ENCODE results near the gene SPDYE4. TPM values are rescaled to one million over a fixed set of nuclear protein-coding genes. Genes with fewer than 3 reads are reported as not detected.

SPDYE4 gene
- total RNA-seq, 6 experiments from 2014 or later: not detected

DNA sequence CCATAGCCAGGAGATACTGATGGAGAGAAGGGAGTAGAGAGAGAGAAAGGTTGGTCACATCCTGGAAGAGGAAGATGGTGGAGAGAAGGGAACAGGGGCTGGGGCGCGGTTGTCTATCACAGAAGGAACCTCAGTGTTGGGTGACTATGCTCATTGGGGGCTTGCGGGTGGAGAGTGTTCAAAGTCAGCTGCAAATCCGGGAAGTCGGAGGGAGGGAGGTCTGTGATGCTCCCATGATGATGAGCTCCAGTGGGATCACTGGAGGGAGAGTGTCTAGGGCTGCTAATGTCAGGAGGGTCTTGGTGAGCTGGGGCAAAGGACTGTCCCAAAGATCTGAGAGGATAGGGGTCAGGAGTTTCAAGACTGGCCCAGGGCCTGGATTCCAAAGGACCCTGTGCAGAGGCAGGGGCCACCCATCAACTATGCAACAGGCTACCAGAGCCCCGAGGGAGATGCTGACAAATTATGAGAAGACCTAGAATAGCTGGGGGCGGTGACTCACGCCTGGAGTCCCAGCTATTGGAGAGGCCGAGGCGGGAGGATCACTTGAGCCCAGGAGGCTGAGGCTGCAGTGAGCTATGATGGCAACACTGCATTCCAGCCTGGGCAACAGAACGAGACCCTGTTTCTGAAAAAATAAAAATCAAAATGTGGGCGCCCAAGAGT is 2.6 kb downstream of the SPDYE4 start:
- no peak for TF ChIP-seq POLR2A (IDR thresholded peaks at IDR 0.05)
- TF ChIP-seq, protein P1, sequence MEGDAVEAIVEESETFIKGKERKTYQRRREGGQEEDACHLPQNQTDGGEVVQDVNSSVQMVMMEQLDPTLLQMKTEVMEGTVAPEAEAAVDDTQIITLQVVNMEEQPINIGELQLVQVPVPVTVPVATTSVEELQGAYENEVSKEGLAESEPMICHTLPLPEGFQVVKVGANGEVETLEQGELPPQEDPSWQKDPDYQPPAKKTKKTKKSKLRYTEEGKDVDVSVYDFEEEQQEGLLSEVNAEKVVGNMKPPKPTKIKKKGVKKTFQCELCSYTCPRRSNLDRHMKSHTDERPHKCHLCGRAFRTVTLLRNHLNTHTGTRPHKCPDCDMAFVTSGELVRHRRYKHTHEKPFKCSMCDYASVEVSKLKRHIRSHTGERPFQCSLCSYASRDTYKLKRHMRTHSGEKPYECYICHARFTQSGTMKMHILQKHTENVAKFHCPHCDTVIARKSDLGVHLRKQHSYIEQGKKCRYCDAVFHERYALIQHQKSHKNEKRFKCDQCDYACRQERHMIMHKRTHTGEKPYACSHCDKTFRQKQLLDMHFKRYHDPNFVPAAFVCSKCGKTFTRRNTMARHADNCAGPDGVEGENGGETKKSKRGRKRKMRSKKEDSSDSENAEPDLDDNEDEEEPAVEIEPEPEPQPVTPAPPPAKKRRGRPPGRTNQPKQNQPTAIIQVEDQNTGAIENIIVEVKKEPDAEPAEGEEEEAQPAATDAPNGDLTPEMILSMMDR (IDR thresholded peaks at IDR 0.05): no peak
- DNase-seq (no peak), ATAC-seq (no peak)
- H3K27ac ChIP-seq: no peak overlapping the region
- H3K4me1 ChIP-seq: no peaks in the 10 kb centered on the region
- H3K27me3 ChIP-seq: no peaks in the 10 kb centered on the region
- H3K9me3 ChIP-seq: no peaks in the 10 kb centered on the region
- H3K36me3 ChIP-seq: no peaks in the 10 kb centered on the region
- no peak overlapping the region for H3K4me3 ChIP-seq
- 87% methylated on average over 9 of the region's 12 CpGs for WGBS (ENCODE audit: insufficient coverage, low coverage, low lambda C conversion rate, missing lambda C conversion rate)
- intact Hi-C loops (cut with DNase I): loop anchor here in 1 of 2 donors (10.0 kb wide), 1 partner anchor 361 kb away; the partner anchor contains the start of gene RNF222

DNA sequence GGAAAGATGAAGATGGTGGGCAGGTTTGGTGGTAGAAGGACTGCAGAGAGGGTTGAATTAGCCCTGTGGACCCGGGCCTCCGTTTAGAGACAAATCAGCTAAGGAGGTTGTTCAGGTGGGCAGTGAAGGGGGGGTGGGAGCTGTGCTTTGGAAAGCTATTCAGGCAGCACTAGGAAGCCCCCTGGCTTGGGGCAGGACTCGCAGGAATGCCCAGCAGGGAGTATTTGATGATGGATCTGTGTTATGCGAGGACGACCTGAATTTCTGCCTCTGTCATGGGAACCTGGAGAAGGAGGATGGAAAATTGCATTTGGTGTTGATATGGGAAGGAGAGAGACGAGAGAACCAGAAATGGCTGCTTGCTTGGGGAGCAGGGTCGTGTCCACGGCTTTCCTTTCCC is 3.5 kb downstream of the SPDYE4 start:
- Histone ChIP-seq H3K4me3 (no peak overlapping the region), H3K36me3 (no peaks in the 10 kb centered on the region), H3K27me3 (no peaks in the 10 kb centered on the region), H3K9me3 (no peaks in the 10 kb centered on the region), H3K27ac (no peak overlapping the region), H3K4me1 (no peaks in the 10 kb centered on the region)
- TF ChIP-seq, protein P1 (IDR thresholded peaks at IDR 0.05): no peak
- TF ChIP-seq POLR2A (IDR thresholded peaks at IDR 0.05): no peak
- 64% methylated on average over 7 of the region's 8 CpGs for WGBS (ENCODE audit: insufficient coverage, low coverage, low lambda C conversion rate, missing lambda C conversion rate)
- intact Hi-C loops (cut with DNase I): loop anchor here in 1 of 2 donors (10.0 kb wide), 1 partner anchor 360 kb away; the partner anchor contains the start of gene RNF222
- DNase-seq (no peak), ATAC-seq (no peak)

DNA sequence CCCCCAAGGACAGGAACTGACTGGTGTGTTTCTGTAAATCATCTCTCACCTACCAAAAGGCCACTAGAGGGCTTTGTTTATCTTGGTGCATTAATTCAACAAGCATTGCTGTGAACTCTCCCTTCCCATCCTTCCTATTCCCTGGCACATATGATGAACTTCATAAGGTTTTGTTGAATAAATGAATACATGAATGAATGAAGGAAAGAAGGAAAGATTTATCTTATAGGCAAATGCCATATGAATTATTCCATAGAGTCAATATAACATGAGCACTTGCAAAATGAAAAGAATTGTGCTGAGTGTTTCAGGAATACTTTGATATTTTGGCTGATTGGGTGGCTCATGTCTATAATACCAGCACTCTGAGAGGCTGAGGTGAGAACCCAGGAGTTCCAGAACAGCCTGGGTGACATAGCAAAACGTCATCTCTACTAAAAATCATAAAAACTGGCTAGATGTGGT is 4.3 kb downstream of the SPDYE4 start:
- Histone ChIP-seq H3K36me3 (no peaks in the 10 kb centered on the region), H3K9me3 (no peaks in the 10 kb centered on the region), H3K4me1 (no peaks in the 10 kb centered on the region), H3K27me3 (no peaks in the 10 kb centered on the region), H3K4me3 (no peak overlapping the region), H3K27ac (no peak overlapping the region)
- TF ChIP-seq POLR2A (IDR thresholded peaks at IDR 0.05): no peak
- TF ChIP-seq, protein P1 (IDR thresholded peaks at IDR 0.05): peak; percentile 42 to 58 (median 46)
- intact Hi-C loops (cut with DNase I): loop anchor here in 1 of 2 donors (10.0 kb wide), 1 partner anchor 359 kb away; the partner anchor contains the start of gene RNF222
- DNase-seq (no peak), ATAC-seq (peak; percentile 54 to 69 (median 64))
- 18% methylated on average over 1 of the region's 1 CpG for WGBS (ENCODE audit: insufficient coverage, low coverage, low lambda C conversion rate, missing lambda C conversion rate)

DNA sequence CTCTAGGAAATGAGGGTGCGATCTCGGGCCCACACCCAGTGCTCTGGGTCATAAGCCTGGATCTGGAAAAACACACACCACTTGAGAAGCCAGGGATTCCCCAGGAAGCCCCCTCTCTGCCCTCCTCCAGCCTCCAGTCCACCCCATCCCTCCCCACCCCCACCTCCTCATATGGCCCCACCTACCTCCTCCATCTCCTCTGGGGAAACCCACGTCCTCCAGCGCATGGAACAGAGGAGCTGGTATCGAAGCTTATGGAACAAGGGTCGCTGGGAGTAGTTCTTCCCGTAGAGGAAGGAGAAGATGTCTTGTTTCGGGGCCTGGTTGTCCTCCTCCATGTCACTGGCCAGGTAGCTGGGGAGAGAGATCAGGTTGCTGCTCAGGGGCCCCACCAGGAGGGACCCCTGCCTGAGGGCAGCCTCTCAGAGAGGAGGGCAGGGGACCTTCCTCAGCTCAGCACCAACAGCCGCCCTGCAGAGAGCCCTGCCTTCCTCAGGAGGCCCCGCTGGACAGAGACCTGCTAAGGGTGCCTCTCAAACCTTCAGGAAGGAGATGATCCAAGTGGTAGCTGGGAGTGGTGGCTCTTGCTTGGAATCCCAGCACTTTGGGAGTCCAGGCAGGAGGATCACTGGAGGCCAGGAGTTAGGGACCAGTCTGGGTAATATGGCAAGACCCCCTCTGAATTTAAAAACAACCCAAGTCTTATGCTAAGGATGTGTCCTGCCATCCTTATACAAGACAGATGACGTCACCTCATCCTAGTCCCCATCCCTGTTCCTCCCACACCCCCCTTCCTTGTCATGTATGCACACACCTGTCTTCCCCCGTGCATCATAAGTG is 5.0 kb downstream of the SPDYE4 start:
- Histone ChIP-seq H3K27me3 (no peaks in the 10 kb centered on the region), H3K4me1 (no peaks in the 10 kb centered on the region), H3K4me3 (no peak overlapping the region), H3K9me3 (no peaks in the 10 kb centered on the region), H3K36me3 (no peaks in the 10 kb centered on the region), H3K27ac (no peak overlapping the region)
- intact Hi-C loops (cut with DNase I): loop anchor here in 1 of 2 donors (10.0 kb wide), 1 partner anchor 359 kb away; the partner anchor contains the start of gene RNF222
- DNase-seq (no peak), ATAC-seq (peak in 1 of 4 donors; percentile 41)
- TF ChIP-seq POLR2A (IDR thresholded peaks at IDR 0.05): no peak
- TF ChIP-seq, protein P1 (IDR thresholded peaks at IDR 0.05): no peak
- WGBS (ENCODE audit: insufficient coverage, low coverage, low lambda C conversion rate, missing lambda C conversion rate): 39% methylated on average over 3 of the region's 12 CpGs
